Measurements from ENCODE around the gene MAP4K4. TPM values are rescaled to one million over a fixed set of nuclear protein-coding genes. Genes with fewer than 3 reads are reported as not detected.

MAP4K4 gene
- total RNA-seq, 2 donors from 2014 or later: 26.8 to 30.7 TPM

- Histone ChIP-seq H3K9me3 (no peaks in the 10 kb centered on the region), H3K36me3 (no peaks in the 10 kb centered on the region), H3K4me3 (no peak overlapping the region), H3K9ac (ENCODE audit: low read depth in 2 of 2, low read length in 2 of 2) (no peak overlapping the region), H3K27me3 (no peaks in the 10 kb centered on the region), H3K4me1 (no peaks in the 10 kb centered on the region), H3K27ac (no peak overlapping the region)
- intact Hi-C loops (cut with DNase I): no loop called here
- DNase-seq: no peak
- no peak for TF ChIP-seq CTCF (IDR thresholded peaks at IDR 0.05)
These were observed 166.9 kb downstream of the MAP4K4 start for GRCh38 chr2:101864426-101864825.

GRCh38 chr2:101868525-101868924 is 171.0 kb downstream of the MAP4K4 start:
- Histone ChIP-seq H3K27me3 (no peaks in the 10 kb centered on the region), H3K9ac (ENCODE audit: low read depth in 2 of 2, low read length in 2 of 2) (no peak overlapping the region), H3K27ac (no peak overlapping the region), H3K36me3 (peaks cover 7% of the 10 kb centered on the region), H3K4me3 (no peak overlapping the region), H3K9me3 (no peaks in the 10 kb centered on the region), H3K4me1 (no peaks in the 10 kb centered on the region)
- no peak for DNase-seq
- intact Hi-C loops (cut with DNase I): no loop called here
- TF ChIP-seq CTCF (IDR thresholded peaks at IDR 0.05): no peak

- Histone ChIP-seq H3K9ac (ENCODE audit: low read depth in 2 of 2, low read length in 2 of 2) (no peak overlapping the region), H3K27me3 (no peaks in the 10 kb centered on the region), H3K36me3 (peaks cover 7% of the 10 kb centered on the region), H3K4me1 (no peaks in the 10 kb centered on the region), H3K9me3 (no peaks in the 10 kb centered on the region), H3K4me3 (no peak overlapping the region), H3K27ac (no peak overlapping the region)
- intact Hi-C loops (cut with DNase I): no loop called here
- TF ChIP-seq CTCF (IDR thresholded peaks at IDR 0.05): no peak
- DNase-seq: no peak
These were observed 172.0 kb downstream of the MAP4K4 start for GRCh38 chr2:101869527-101869926.

- TF ChIP-seq CTCF (IDR thresholded peaks at IDR 0.05): no peak
- intact Hi-C loops (cut with DNase I): no loop called here
- H3K9me3 ChIP-seq: no peaks in the 10 kb centered on the region
- DNase-seq: no peak
- no peak overlapping the region for H3K9ac ChIP-seq (ENCODE audit: low read depth in 2 of 2, low read length in 2 of 2)
- no peak overlapping the region for H3K27ac ChIP-seq
- peaks cover 7% of the 10 kb centered on the region for H3K36me3 ChIP-seq
- no peak overlapping the region for H3K4me3 ChIP-seq
- no peaks in the 10 kb centered on the region for H3K27me3 ChIP-seq
- no peaks in the 10 kb centered on the region for H3K4me1 ChIP-seq
These were observed 172.9 kb downstream of the MAP4K4 start for GRCh38 chr2:101870444-101870843.

- H3K27me3 ChIP-seq: no peaks in the 10 kb centered on the region
- no peaks in the 10 kb centered on the region for H3K9me3 ChIP-seq
- no peak overlapping the region for H3K27ac ChIP-seq
- H3K9ac ChIP-seq (ENCODE audit: low read depth in 2 of 2, low read length in 2 of 2): no peak overlapping the region
- DNase-seq: no peak
- no peak for TF ChIP-seq CTCF (IDR thresholded peaks at IDR 0.05)
- intact Hi-C loops (cut with DNase I): no loop called here
- peaks cover 7% of the 10 kb centered on the region for H3K36me3 ChIP-seq
- no peak overlapping the region for H3K4me3 ChIP-seq
- no peaks in the 10 kb centered on the region for H3K4me1 ChIP-seq
These were observed 174.0 kb downstream of the MAP4K4 start for GRCh38 chr2:101871480-101871879.

- H3K9me3 ChIP-seq: no peaks in the 10 kb centered on the region
- no peak overlapping the region for H3K9ac ChIP-seq (ENCODE audit: low read depth in 2 of 2, low read length in 2 of 2)
- H3K36me3 ChIP-seq: peaks cover 17% of the 10 kb centered on the region
- no peaks in the 10 kb centered on the region for H3K27me3 ChIP-seq
- no peak for TF ChIP-seq CTCF (IDR thresholded peaks at IDR 0.05)
- no peak overlapping the region for H3K27ac ChIP-seq
- H3K4me1 ChIP-seq: no peaks in the 10 kb centered on the region
- no peak overlapping the region for H3K4me3 ChIP-seq
- no peak for DNase-seq
- intact Hi-C loops (cut with DNase I): no loop called here
These were observed 175.0 kb downstream of the MAP4K4 start for GRCh38 chr2:101872480-101872879.
